ENCODE data around the gene DNM2. TPM values are rescaled to one million over a fixed set of nuclear protein-coding genes. Genes with fewer than 3 reads are reported as not detected.

The DNM2 gene
- total and polyA plus RNA-seq, 2 of the 13 experiments (the other 11 are each of a cell fraction or from before 2014, with no cell fraction given): 41.7 to 59.8 TPM

GRCh38 chr19:10811391-10812111 lies 93.7 kb downstream of the DNM2 start (continued):
- no peak for TF ChIP-seq ZNF33A (CRISPR knock-in tag; IDR thresholded peaks at IDR 0.05; ENCODE audit: borderline replicate concordance)
- TF ChIP-seq YEATS2 (CRISPR knock-in tag; IDR thresholded peaks at IDR 0.05; ENCODE audit: borderline replicate concordance): no peak
- no peak for TF ChIP-seq GATAD2A (CRISPR knock-in tag; IDR thresholded peaks at IDR 0.05)
- no peak for TF ChIP-seq ASH2L (IDR thresholded peaks at IDR 0.05; ENCODE audit: insufficient read length, low read depth, low read length)
- TF ChIP-seq KLF9 (CRISPR knock-in tag; IDR thresholded peaks at IDR 0.05; ENCODE audit: low read depth): no peak
- TF ChIP-seq CERS6 (CRISPR knock-in tag; IDR thresholded peaks at IDR 0.05): no peak
- TF ChIP-seq, protein P1, sequence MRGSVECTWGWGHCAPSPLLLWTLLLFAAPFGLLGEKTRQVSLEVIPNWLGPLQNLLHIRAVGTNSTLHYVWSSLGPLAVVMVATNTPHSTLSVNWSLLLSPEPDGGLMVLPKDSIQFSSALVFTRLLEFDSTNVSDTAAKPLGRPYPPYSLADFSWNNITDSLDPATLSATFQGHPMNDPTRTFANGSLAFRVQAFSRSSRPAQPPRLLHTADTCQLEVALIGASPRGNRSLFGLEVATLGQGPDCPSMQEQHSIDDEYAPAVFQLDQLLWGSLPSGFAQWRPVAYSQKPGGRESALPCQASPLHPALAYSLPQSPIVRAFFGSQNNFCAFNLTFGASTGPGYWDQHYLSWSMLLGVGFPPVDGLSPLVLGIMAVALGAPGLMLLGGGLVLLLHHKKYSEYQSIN (CRISPR knock-in tag; IDR thresholded peaks at IDR 0.05; ENCODE audit: borderline replicate concordance): no peak
- no peak for TF ChIP-seq ZNF574 (CRISPR knock-in tag; IDR thresholded peaks at IDR 0.05)
- no peak for TF ChIP-seq ZBTB20 (CRISPR knock-in tag; IDR thresholded peaks at IDR 0.05; ENCODE audit: borderline replicate concordance, low read depth)
- TF ChIP-seq NONO (IDR thresholded peaks at IDR 0.05): no peak
- TF ChIP-seq NONO (CRISPR knock-in tag; conservative IDR thresholded peaks at IDR 0.05): peak; percentile 50; the same call in 1 of the 2 replicates
- TF ChIP-seq KLF13 (CRISPR knock-in tag; IDR thresholded peaks at IDR 0.05): 0 out of 2 replicates have a peak, but pooled peaks have one; percentile 55
- no peak for TF ChIP-seq ZFP1 (CRISPR knock-in tag; IDR thresholded peaks at IDR 0.05)
- TF ChIP-seq, protein P2, sequence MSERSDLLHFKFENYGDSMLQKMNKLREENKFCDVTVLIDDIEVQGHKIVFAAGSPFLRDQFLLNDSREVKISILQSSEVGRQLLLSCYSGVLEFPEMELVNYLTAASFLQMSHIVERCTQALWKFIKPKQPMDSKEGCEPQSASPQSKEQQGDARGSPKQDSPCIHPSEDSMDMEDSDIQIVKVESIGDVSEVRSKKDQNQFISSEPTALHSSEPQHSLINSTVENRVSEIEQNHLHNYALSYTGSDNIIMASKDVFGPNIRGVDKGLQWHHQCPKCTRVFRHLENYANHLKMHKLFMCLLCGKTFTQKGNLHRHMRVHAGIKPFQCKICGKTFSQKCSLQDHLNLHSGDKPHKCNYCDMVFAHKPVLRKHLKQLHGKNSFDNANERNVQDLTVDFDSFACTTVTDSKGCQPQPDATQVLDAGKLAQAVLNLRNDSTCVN (CRISPR knock-in tag; IDR thresholded peaks at IDR 0.05; ENCODE audit: borderline replicate concordance): no peak
- no peak for TF ChIP-seq HNRNPUL1 (IDR thresholded peaks at IDR 0.05; ENCODE audit: low read depth, low read length)
- no peak for TF ChIP-seq ZC3H4 (CRISPR knock-in tag; IDR thresholded peaks at IDR 0.05; ENCODE audit: borderline replicate concordance)
- no peak for TF ChIP-seq ZNF674 (CRISPR knock-in tag; IDR thresholded peaks at IDR 0.05; ENCODE audit: low read depth)
- no peak for TF ChIP-seq ZNF547 (CRISPR knock-in tag; IDR thresholded peaks at IDR 0.05)
- no peak for TF ChIP-seq RFXANK (CRISPR knock-in tag; IDR thresholded peaks at IDR 0.05)
- TF ChIP-seq ZNF260 (CRISPR knock-in tag; IDR thresholded peaks at IDR 0.05; ENCODE audit: borderline replicate concordance, low read depth): no peak
- no peak for TF ChIP-seq E2F1 (CRISPR knock-in tag; IDR thresholded peaks at IDR 0.05)
- no peak for TF ChIP-seq DDIT3 (CRISPR knock-in tag; IDR thresholded peaks at IDR 0.05)
- no peak for TF ChIP-seq ISX (CRISPR knock-in tag; conservative IDR thresholded peaks at IDR 0.05)
- TF ChIP-seq ZNF335 (CRISPR knock-in tag; IDR thresholded peaks at IDR 0.05): no peak

Data from HepG2 (cell line).